Right kidney (tissue), 9 donors: ENCODE data around the gene NNMT.

ENCODE experiments used
- DNase-seq: peaks from one replicate; pipeline ENCODE4 v3.0.0-alpha.2; 2016
- long read RNA-seq, 8 donors: transcript quantifications; one replicate each; lab custom pipeline, GENCODE V29; 2026

Gene NNMT
- long read RNA-seq, donor 1: 0 reads
- long read RNA-seq, donor 2: 0 reads
- long read RNA-seq, donor 3: 0 reads
- long read RNA-seq, donor 4, partial matches to known transcripts: 0 of 1 reads
- long read RNA-seq, donor 4, other reads (novel, unspliced or antisense): 0 of 1 reads
- long read RNA-seq, donor 5: 0 reads
- long read RNA-seq, donor 6, partial matches to known transcripts: 0 of 1 reads
- long read RNA-seq, donor 6, other reads (novel, unspliced or antisense): 0 of 1 reads
- long read RNA-seq, donor 7: 0 reads
- long read RNA-seq, donor 8: 0 reads

DNA sequence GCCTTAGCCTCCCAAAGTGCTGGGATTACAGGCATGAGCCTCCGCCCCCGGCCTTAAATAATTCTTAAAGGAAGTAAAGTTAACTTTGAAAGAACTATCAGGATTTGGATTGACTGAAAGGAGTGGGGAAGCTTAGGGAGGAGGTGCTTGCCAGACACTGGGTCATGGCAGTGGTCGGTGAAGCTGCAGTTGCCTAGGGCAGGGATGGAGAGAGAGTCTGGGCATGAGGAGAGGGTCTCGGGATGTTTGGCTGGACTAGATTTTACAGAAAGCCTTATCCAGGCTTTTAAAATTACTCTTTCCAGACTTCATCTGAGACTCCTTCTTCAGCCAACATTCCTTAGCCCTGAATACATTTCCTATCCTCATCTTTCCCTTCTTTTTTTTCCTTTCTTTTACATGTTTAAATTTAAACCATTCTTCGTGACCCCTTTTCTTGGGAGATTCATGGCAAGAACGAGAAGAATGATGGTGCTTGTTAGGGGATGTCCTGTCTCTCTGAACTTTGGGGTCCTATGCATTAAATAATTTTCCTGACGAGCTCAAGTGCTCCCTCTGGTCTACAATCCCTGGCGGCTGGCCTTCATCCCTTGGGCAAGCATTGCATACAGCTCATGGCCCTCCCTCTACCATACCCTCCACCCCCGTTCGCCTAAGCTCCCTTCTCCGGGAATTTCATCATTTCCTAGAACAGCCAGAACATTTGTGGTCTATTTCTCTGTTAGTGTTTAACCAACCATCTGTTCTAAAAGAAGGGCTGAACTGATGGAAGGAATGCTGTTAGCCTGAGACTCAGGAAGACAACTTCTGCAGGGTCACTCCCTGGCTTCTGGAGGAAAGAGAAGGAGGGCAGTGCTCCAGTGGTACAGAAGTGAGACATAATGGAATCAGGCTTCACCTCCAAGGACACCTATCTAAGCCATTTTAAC is at the start of gene NNMT:
Gene NNMT (plus strand): TSS at position 724 of the 929 bp plus-strand sequence. CDS start 158 bp downstream, at position 882.
- peak; percentile 4 for DNase-seq

DNA sequence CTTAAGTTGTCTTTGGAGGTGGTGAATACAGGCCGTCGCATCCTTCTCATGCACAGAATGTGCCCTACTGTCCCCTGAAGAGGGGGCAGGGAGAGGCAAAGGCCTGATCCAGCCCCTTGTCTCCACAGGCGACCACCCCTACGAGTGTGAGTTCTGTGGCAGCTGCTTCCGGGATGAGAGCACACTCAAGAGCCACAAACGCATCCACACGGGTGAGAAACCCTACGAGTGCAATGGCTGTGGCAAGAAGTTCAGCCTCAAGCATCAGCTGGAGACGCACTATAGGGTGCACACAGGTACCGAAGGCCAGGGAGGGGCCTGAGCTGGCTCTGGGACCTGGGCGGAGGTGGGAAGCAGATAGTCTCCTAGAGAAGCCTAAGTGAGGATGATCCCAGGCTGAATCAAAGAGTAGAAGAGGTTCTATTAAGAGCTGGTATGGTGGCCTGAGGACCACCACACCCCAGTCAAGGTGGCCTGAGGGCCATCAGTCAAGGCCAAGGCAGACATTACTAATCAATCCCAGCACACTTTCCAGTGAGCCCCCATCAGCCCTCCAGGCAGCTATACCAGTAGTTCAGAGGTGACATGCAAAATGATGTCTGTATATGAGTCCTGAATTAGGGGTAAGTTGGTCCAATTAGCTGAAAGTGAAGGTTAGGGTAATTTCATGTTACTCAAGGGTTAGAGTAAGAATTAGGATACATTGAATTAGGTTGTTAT is 49.0 kb upstream of the NNMT start:
- DNase-seq: no peak

DNA sequence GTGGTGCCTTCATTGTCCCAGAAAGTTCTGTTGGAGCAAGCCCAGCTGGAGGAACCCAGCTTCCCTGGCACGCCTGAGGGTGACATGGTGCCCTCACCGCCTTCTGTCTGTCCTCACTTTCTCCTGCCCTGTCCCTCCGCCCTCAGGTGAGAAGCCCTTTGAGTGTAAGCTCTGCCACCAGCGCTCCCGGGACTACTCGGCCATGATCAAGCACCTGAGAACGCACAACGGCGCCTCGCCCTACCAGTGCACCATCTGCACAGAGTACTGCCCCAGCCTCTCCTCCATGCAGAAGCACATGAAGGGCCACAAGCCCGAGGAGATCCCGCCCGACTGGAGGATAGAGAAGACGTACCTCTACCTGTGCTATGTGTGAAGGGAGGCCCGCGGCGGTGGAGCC is 46.0 kb upstream of the NNMT start:
- no peak for DNase-seq

DNA sequence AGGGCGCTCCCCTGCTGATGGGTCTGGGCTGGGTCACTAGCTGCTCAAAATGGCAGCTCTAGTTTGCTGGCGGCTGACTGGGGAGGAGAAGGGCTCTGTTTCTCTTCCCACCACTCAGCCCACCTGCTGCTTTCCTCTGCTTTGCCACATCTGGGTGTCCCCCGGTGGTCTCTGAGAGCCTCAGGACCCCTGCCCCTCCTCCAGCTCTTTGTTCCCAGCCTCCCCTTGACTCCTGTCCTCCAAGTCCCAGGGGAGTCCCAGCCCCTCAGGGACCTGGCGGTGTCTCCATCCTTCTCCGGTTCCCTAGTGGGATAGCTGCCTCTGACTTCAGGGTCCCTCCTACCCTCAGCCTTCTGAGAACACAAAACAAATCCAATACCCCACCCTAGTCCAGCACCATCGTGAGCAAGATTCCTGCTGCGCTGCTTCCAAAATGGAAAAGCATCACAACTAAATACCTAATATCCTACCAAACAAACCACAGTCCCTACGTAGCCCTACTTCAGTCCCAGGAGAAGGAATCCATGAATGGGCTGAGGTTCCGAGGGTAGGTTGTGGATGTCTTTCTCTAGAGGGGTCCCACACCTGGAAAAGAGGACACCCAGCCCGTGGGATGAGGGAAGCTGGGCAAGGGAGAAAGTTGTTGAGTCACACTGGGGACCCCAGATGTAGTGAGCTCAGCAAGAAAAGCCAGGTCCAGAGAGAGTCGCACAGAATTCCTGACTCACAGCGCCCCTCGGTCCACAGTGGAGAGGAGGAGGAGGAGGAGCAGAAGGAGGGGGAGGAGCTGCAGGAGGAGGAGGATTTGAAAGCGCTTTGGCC is 45.0 kb upstream of the NNMT start:
- DNase-seq: no peak

DNA sequence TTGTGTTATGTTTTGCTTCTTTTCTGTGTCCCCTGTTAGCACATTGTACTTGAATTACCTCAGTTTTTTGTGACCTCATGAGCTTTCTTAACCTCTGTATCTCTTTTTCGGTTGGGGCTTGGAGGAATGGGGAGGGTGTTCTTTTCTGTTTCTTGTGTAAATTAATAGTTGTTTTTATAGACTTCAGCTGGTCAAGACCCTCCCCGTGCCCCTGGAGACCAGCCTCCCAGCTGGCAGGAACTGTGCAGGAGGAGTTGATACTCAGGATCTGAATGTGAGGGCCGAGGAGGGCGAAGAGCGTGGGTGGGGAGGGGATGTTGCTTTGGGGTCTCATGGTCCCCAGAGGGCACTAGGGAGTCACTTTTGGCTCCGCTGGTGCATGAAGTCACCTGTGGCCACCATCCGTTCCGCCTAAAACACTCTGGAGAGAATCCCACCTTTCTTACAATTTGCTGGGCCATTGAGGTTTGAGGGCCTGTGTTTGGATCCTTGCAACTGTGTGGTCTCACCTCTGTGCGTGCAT is 44.3 kb upstream of the NNMT start:
- no peak for DNase-seq

DNA sequence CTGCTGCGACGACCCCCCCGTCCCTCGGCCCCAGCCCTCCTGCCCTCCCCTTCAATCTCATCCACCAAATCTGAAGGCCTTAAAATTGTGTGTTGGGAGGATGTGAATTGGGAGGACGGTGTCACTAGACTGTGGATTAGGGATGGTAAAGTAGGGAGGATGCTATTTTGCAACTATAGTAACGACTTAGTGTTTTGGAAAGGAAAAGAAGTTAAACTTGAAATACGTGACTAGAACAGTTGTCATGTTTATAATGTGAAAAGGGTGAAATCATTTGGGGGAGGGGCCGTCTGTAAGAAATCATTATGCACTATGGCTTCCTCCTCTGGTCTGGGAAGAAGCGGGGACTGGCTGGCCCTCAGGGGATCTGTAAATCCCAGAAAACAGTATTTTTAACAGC is 43.4 kb upstream of the NNMT start:
- no peak for DNase-seq

DNA sequence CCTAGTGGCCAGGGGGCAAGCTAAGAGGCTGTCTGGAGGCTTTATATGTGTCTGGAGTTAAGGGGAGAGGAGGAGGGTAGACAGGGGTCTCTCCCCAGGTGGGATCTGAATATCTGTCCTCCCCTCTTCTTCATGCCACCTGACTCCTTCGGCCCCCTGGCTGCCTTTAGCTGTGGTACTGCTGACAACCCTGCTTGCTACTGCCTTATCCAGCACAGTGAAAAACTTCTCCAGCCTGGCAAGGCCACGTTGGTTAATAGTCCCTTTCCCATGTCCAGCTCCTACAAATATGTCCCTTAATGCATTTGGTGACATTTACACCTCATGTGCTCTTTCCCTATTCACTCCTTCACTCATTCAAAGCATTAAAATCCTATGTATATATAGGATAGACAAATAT is 42.4 kb upstream of the NNMT start:
- DNase-seq: no peak

DNA sequence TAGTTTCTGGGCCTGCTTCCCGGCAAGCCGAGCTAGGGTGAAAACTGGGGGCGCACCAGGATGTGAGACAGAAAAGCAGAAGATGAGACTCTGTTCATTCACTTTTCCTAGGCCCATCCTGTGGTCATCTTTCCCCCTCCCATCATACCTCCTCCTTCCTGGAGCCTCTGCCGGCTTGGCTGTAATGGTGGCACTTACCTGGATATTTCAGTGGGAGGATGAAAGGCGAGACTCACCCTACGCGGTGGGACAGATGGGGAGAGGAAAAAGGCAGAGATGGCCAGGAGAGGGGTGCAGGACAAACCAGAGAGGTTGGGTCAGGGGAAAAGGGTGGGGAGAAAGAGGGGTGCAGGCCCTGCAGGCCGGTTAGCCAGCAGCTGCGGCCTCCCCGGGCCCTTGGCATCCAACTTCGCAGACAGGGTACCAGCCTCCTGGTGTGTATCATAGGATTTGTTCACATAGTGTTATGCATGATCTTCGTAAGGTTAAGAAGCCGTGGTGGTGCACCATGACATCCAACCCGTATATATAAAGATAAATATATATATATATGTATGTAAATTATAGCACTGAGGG is 41.5 kb upstream of the NNMT start:
- DNase-seq: no peak

DNA sequence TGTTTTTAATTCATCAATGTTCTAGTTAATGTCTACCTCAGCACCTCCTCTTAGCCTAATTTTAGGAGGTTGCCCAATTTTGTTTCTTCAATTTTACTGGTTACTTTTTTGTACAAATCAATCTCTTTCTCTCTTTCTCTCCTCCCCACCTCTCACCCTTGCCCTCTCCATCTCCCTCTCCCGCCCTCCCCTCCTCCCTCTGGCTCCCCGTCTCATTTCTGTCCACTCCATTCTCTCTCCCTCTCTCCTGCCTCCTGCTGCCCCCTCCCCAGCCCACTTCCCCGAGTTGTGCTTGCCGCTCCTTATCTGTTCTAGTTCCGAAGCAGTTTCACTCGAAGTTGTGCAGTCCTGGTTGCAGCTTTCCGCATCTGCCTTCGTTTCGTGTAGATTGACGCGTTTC is 40.9 kb upstream of the NNMT start:
- no peak for DNase-seq

DNA sequence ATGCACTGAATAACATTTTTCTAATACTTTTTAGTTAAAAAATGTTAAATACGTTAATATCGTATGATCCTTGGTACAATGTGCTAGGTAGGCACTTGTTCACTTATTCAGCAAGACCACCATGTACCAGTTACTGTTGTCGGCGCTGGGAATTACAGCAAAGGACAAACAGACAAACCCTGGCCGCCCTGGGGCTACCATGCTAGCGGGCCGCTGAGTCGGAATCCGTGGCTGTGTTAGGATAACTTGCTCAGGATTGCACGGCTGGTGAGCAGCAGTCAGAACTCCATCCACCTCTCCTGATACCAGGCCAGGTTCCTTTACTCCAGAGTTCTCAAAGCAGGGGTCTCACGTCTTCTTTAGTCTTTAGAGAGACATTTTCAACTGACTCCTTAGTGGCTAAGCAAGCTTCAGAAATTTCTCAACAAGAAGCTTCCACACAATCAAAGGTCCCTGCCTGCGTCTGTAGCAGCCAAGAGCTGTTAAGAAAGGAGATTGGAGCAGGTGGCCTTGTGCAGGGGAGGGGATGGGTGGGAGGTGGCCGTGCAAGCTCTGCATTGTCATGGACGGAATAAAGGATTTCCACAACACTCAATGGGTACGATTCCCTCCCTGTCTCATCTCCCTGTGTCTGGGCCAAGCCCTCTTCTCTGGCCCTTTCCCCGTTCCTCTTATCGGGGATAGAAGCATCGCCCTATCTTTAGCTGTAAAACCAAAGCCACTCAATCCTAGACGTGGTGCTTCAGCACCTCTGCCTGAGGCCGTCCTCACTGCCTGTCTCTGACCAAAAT is 39.8 kb upstream of the NNMT start:
- no peak for DNase-seq

DNA sequence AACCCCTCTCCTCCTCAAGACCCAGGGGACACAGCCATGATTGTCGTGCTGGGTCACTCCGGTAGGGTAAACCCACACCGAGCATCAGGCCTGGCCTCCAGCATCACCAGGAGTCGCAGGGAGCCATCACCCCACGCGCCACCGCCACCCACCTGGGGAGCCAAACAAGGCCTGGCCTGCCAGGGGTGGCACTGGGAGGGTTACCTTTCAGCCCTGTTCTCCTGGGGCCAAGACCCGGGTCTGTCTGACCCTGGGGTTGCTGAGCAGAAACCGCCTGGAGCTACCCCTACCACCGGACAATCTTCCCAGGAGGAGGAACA is 39.3 kb upstream of the NNMT start:
- no peak for DNase-seq

DNA sequence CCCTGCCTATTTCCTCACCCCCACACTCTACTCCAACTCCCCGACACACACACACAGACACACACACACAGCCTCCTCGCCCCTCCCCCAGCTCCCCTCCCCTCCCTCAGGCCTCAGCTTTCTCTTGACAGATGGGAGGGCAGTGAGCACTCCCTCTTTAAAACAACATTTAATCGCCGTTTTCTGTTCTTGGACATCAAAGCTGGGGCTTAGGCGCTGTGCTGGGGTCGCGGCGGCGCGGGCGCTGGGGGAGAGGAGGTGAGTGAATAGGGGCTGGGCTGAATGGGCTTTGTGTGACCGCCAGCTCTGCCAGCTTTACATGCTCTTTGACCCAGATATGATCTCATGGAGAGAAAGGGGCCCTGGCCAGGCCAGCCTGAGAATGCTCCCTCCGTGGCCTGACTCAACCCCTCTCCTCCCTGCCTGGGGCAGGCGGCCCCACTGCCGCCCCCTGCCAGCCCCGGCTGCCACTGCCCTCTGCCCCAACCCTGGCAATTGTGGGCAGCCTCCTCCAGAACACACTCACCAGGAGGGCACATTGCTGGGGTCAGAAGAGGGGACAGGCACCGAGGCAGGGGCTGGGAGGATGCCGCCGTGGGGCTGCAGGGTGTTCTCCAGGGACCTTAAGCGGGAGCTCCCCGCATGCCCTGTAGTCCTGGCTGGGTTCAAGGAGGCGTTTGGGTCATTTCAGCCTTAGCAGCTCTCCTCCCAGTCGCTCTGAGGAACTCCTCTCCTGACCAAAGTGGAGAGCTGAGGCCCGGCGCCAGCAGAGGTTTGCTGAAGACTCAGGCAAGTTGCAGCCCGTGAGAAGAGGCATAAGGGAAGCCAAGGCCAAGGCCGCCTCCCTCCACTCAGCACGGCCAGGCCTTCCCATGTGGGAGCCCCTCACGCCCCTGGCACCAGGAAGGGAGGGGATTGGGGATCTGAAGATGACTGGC is 38.3 kb upstream of the NNMT start:
- peak; percentile 60 for DNase-seq

DNA sequence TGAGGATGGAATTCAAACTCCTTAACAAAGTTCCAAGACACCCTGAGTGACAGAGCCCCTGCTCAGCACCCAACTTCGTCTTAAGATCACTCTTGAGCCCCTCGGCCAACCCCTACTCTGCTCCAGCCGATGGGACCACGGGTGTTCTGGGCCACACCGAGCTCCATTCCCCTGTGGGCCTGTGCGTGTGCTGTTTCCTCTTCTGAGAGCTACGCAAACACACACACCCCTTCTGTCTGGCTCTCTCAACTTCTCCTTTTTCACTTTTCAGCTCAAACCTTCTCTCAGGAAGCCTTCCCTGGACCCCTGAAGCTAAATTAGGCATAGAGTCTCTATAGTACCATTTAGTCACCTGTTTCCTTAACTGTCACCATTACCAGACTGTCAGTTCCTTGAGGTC is 37.5 kb upstream of the NNMT start:
- DNase-seq: no peak

DNA sequence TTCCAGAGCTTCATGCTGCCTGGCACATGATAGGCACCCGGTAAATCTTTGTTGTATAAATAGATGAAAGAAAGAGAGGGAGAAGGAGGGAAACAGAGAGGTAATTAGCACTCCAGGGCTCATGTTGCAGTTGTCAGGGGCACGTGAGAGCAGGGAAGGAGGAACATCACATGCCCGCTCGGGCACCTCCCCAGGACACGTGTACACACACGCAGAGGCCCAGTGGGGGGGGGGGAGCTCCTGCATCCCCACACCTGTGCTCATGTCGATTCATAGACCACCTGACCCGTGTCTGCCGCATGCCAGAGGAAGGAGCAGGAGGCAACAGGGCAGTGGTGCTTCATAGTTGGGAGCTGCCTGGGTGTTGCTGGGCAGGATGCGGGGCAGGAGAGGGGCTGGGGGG is 37.1 kb upstream of the NNMT start:
- DNase-seq: peak; percentile 12

DNA sequence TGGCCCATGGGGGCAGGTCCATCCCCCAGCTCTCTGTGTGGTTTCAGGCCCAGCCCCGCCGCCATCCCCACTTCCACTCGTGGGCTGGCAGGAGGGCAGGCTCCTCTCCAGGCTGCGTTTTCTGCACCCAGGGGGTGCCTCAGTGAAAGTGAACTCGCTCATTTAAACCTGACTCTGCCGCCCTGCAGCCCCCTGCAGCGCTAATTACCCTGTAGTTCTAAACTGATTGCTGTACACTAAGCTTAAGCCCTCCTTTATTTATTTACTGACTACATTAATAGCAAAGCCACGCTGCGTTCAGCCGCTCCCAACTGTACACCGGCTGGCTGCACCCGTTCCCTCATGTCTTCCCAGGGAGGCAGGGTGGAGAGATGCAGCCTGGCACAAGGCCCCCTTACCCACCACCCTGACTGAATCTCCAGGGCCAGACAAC is 36.6 kb upstream of the NNMT start:
- DNase-seq: no peak

DNA sequence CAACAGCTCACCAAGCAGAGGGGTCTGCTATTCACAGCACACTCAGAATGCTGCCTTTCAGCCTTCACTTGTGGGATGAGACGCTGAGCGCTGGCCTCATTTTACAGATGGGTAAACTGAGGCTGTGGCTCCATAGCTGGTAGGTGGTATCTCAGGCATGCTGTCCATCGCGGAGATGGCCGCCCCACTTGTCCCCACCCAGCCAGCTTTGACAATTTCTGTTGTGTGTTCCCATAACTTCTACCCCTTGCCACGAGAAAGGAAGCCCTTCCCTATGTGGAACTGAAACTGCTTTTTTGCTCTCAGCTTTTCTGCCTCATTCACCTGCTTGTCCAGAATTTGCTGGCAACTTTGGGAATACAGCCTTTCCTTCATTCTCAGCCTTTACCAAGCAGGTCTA is 36.1 kb upstream of the NNMT start:
- DNase-seq: no peak

DNA sequence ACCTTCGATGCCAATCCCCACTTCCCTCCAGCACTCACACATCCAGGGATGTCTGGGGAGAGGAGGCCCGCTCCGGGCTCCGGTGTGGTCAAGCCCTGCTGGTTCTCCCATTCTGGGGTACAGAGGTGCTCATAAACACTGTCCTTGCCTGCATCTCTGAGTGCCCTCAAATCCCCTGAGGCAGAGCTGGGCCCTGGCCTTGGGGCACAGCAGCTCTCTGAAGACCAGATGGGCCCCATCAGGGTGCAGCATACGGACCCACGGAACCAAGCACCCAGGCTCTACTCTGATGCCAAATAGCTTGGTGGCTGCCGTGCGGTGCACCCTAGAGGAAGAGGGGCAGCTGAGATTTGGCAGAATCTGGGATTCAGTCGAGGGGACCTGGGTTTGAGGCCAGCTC is 35.7 kb upstream of the NNMT start:
- no peak for DNase-seq

DNA sequence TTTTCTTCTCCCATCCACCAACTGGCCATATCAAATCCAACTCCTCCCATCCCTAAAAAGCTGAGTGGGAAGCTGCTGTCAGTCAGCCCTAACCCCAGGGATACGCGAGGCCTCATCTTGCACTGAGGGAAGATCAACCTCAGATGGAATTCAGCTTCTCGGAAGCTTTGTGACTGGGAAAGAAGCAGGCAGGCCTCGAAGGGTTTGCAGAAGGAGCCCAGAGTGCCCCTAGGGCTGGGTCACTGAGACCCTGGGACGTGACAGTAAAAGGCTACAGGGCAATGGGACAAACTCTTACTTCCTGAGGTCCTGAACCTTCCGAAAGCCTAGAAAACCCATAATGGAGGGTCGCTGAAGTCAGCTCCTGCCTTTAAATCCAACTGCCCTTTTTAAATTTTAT is 34.4 kb upstream of the NNMT start:
- no peak for DNase-seq

DNA sequence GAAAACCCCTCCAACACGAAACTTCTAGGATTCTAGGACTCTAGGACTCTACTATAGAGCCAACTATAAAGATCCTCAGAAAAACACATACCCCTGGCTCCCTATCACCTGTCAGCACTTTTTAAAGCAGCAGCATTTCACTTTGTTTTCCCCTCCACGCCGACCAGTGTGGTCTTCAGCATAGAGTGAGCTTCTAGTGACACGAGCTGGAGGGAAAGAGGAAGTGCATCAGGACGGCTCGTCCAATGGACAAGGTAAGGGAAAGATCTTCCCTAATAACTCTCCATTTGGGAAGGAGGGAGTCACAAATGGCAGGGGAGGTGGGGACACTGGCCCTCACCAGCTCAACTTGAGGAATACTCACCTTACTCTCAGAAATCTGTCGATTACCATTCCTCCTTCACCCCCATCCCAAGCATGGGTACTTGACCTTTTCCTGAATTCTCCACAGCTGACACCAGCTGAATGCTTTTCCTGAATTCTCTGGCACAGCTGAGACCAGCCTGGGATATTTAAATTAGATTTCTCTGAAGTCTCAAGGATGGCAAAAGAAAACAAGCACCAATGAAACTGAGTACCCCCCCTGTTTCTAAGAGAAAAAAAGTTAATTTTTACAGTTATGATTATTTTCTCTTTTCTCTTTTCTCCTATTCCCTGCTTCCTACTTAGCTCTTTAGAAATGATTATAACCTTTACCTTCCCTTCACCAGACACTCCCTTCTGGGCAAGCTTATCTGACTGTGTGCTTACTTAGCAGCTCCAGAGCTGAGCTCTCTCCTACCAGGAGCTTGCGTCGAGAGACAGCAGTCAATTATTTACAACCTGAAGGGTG is 33.3 kb upstream of the NNMT start:
- peak; percentile 18 for DNase-seq
